ENCODE measurements around the gene TSKS.

The TSKS gene

GRCh38 chr19:49710372-49710951 is 52.6 kb downstream of the TSKS start:
- Histone ChIP-seq H3K36me3 (ENCODE audit: insufficient read depth, low read length) (no peaks in the 10 kb centered on the region), H3K9ac (ENCODE audit: low read depth, low read length) (no peak overlapping the region), H3K4me2 (ENCODE audit: low read length) (no peak overlapping the region), H3K4me1 (ENCODE audit: control insufficient read depth, insufficient read depth, low read length) (peaks cover 19% of the 10 kb centered on the region), H3K9me3 (replicated peaks; ENCODE audit: low read length) (no peaks in the 10 kb centered on the region), H3K27me3 (ENCODE audit: control insufficient read depth, insufficient read depth, low read length) (no peaks in the 10 kb centered on the region), H3K4me3 (ENCODE audit: low read length) (no peak overlapping the region)

- Histone ChIP-seq H3K4me2 (ENCODE audit: low read length) (no peak overlapping the region), H3K27me3 (ENCODE audit: control insufficient read depth, insufficient read depth, low read length) (no peaks in the 10 kb centered on the region), H3K36me3 (ENCODE audit: insufficient read depth, low read length) (no peaks in the 10 kb centered on the region), H3K4me1 (ENCODE audit: control insufficient read depth, insufficient read depth, low read length) (peaks cover 7% of the 10 kb centered on the region), H3K4me3 (ENCODE audit: low read length) (no peak overlapping the region), H3K9me3 (replicated peaks; ENCODE audit: low read length) (no peaks in the 10 kb centered on the region), H3K9ac (ENCODE audit: low read depth, low read length) (no peak overlapping the region)
Observed at GRCh38 chr19:49705919-49706318, 57.2 kb downstream of the TSKS start.

GRCh38 chr19:49704888-49705642 is 58.0 kb downstream of the TSKS start:
- Histone ChIP-seq H3K4me1 (ENCODE audit: control insufficient read depth, insufficient read depth, low read length) (no peaks in the 10 kb centered on the region), H3K9ac (ENCODE audit: low read depth, low read length) (no peak overlapping the region), H3K4me3 (ENCODE audit: low read length) (no peak overlapping the region), H3K27me3 (ENCODE audit: control insufficient read depth, insufficient read depth, low read length) (no peaks in the 10 kb centered on the region), H3K4me2 (ENCODE audit: low read length) (no peak overlapping the region), H3K36me3 (ENCODE audit: insufficient read depth, low read length) (no peaks in the 10 kb centered on the region), H3K9me3 (replicated peaks; ENCODE audit: low read length) (no peaks in the 10 kb centered on the region)

GRCh38 chr19:49701271-49701786 is 61.8 kb downstream of the TSKS start:
- H3K36me3 ChIP-seq (ENCODE audit: insufficient read depth, low read length): no peaks in the 10 kb centered on the region
- no peak overlapping the region for H3K4me2 ChIP-seq (ENCODE audit: low read length)
- H3K4me3 ChIP-seq (ENCODE audit: low read length): no peak overlapping the region
- H3K4me1 ChIP-seq (ENCODE audit: control insufficient read depth, insufficient read depth, low read length): no peaks in the 10 kb centered on the region
- H3K27me3 ChIP-seq (ENCODE audit: control insufficient read depth, insufficient read depth, low read length): no peaks in the 10 kb centered on the region
- H3K9me3 ChIP-seq (replicated peaks; ENCODE audit: low read length): no peaks in the 10 kb centered on the region
- H3K9ac ChIP-seq (ENCODE audit: low read depth, low read length): no peak overlapping the region

GRCh38 chr19:49700563-49700962 is 62.5 kb downstream of the TSKS start:
- no peaks in the 10 kb centered on the region for H3K4me1 ChIP-seq (ENCODE audit: control insufficient read depth, insufficient read depth, low read length)
- no peaks in the 10 kb centered on the region for H3K27me3 ChIP-seq (ENCODE audit: control insufficient read depth, insufficient read depth, low read length)
- no peak overlapping the region for H3K4me3 ChIP-seq (ENCODE audit: low read length)
- no peaks in the 10 kb centered on the region for H3K36me3 ChIP-seq (ENCODE audit: insufficient read depth, low read length)
- H3K9ac ChIP-seq (ENCODE audit: low read depth, low read length): no peak overlapping the region
- H3K9me3 ChIP-seq (replicated peaks; ENCODE audit: low read length): no peaks in the 10 kb centered on the region
- H3K4me2 ChIP-seq (ENCODE audit: low read length): no peak overlapping the region

GRCh38 chr19:49699364-49699763 is 63.7 kb downstream of the TSKS start:
- Histone ChIP-seq H3K27me3 (ENCODE audit: control insufficient read depth, insufficient read depth, low read length) (no peaks in the 10 kb centered on the region), H3K4me3 (ENCODE audit: low read length) (no peak overlapping the region), H3K4me1 (ENCODE audit: control insufficient read depth, insufficient read depth, low read length) (no peaks in the 10 kb centered on the region), H3K9me3 (replicated peaks; ENCODE audit: low read length) (no peaks in the 10 kb centered on the region), H3K9ac (ENCODE audit: low read depth, low read length) (no peak overlapping the region), H3K36me3 (ENCODE audit: insufficient read depth, low read length) (no peaks in the 10 kb centered on the region), H3K4me2 (ENCODE audit: low read length) (no peak overlapping the region)

GRCh38 chr19:49696865-49697264 is 66.2 kb downstream of the TSKS start:
- H3K4me1 ChIP-seq (ENCODE audit: control insufficient read depth, insufficient read depth, low read length): no peaks in the 10 kb centered on the region

GRCh38 chr19:49696115-49696514 is 67.0 kb downstream of the TSKS start:
- H3K4me2 ChIP-seq (ENCODE audit: low read length): no peak overlapping the region
- H3K27me3 ChIP-seq (ENCODE audit: control insufficient read depth, insufficient read depth, low read length): no peaks in the 10 kb centered on the region
- H3K36me3 ChIP-seq (ENCODE audit: insufficient read depth, low read length): no peaks in the 10 kb centered on the region
- peaks cover 6% of the 10 kb centered on the region for H3K4me1 ChIP-seq (ENCODE audit: control insufficient read depth, insufficient read depth, low read length)
- H3K9me3 ChIP-seq (replicated peaks; ENCODE audit: low read length): no peaks in the 10 kb centered on the region
- H3K4me3 ChIP-seq (ENCODE audit: low read length): no peak overlapping the region
- H3K9ac ChIP-seq (ENCODE audit: low read depth, low read length): no peak overlapping the region

More at GRCh38 chr19:49696865-49697264, 66.2 kb downstream of the TSKS start:
- no peak overlapping the region for H3K4me2 ChIP-seq (ENCODE audit: low read length)
- no peaks in the 10 kb centered on the region for H3K9me3 ChIP-seq (replicated peaks; ENCODE audit: low read length)
- H3K27me3 ChIP-seq (ENCODE audit: control insufficient read depth, insufficient read depth, low read length): no peaks in the 10 kb centered on the region
- no peaks in the 10 kb centered on the region for H3K36me3 ChIP-seq (ENCODE audit: insufficient read depth, low read length)
- no peak overlapping the region for H3K4me3 ChIP-seq (ENCODE audit: low read length)
- H3K9ac ChIP-seq (ENCODE audit: low read depth, low read length): no peak overlapping the region

- Histone ChIP-seq H3K36me3 (ENCODE audit: insufficient read depth, low read length) (peaks cover 6% of the 10 kb centered on the region), H3K27me3 (ENCODE audit: control insufficient read depth, insufficient read depth, low read length) (no peaks in the 10 kb centered on the region), H3K9ac (ENCODE audit: low read depth, low read length) (no peak overlapping the region), H3K9me3 (replicated peaks; ENCODE audit: low read length) (no peaks in the 10 kb centered on the region), H3K4me2 (ENCODE audit: low read length) (no peak overlapping the region), H3K4me1 (ENCODE audit: control insufficient read depth, insufficient read depth, low read length) (peaks cover 19% of the 10 kb centered on the region), H3K4me3 (ENCODE audit: low read length) (no peak overlapping the region)
Observed at GRCh38 chr19:49692147-49692506, 71.0 kb downstream of the TSKS start.

GRCh38 chr19:49691243-49692146 is 71.6 kb downstream of the TSKS start:
- H3K4me2 ChIP-seq (ENCODE audit: low read length): peak overlapping the region; percentile 83
- H3K9me3 ChIP-seq (replicated peaks; ENCODE audit: low read length): no peaks in the 10 kb centered on the region
- H3K4me1 ChIP-seq (ENCODE audit: control insufficient read depth, insufficient read depth, low read length): peaks cover 19% of the 10 kb centered on the region
- H3K27me3 ChIP-seq (ENCODE audit: control insufficient read depth, insufficient read depth, low read length): no peaks in the 10 kb centered on the region
- H3K9ac ChIP-seq (ENCODE audit: low read depth, low read length): peak overlapping the region; percentile 24
- H3K4me3 ChIP-seq (ENCODE audit: low read length): peak overlapping the region; percentile 62
- peaks cover 9% of the 10 kb centered on the region for H3K36me3 ChIP-seq (ENCODE audit: insufficient read depth, low read length)

- H3K4me2 ChIP-seq (ENCODE audit: low read length): peak within 1 kb of the TSS; percentile 83
- peaks cover 19% of the 10 kb centered on the region for H3K4me1 ChIP-seq (ENCODE audit: control insufficient read depth, insufficient read depth, low read length)
- H3K9me3 ChIP-seq (replicated peaks; ENCODE audit: low read length): no peaks in the 10 kb centered on the region
- peak within 1 kb of the TSS; percentile 49 for H3K9ac ChIP-seq (ENCODE audit: low read depth, low read length)
- peak within 1 kb of the TSS; percentile 62 for H3K4me3 ChIP-seq (ENCODE audit: low read length)
- H3K36me3 ChIP-seq (ENCODE audit: insufficient read depth, low read length): peaks cover 16% of the 10 kb centered on the region
- H3K27me3 ChIP-seq (ENCODE audit: control insufficient read depth, insufficient read depth, low read length): no peaks in the 10 kb centered on the region
Observed at GRCh38 chr19:49690656-49691242, 72.4 kb downstream of the TSKS start, which contains the start of gene CPT1C. TSS of gene CPT1C (plus strand) at chr19:49691116. CDS start at chr19:49692253, 1,137 bp downstream.

Data from skeletal muscle satellite cell (primary cell).